Esophagus (tissue), 2 donors: Measurements from ENCODE around the gene SERPINB12. TPM values are rescaled to one million over a fixed set of nuclear protein-coding genes. Genes with fewer than 3 reads are reported as not detected.
A peak's percentile ranks its signal among the peaks of the same experiment; 100 is the strongest.

Experiments
- H3K27ac ChIP-seq, 2 donors: one replicate each; pipeline ENCODE4 v1.5.1; 2013; ENCODE audit warnings: low read depth in 2 of 2, mild to moderate bottlenecking in 2 of 2, inconsistent platforms in 1 of 2, low read length in 1 of 2, moderate library complexity in 1 of 2
- H3K27me3 ChIP-seq, 2 donors: one replicate each; pipeline ENCODE4 v1.6.1; 2013; ENCODE audit warnings: low read length in 2 of 2, control low read depth in 1 of 2, mild to moderate bottlenecking in 1 of 2; ENCODE audit not compliant: insufficient read depth in 2 of 2, control insufficient read depth in 1 of 2
- H3K36me3 ChIP-seq, 2 donors: one replicate each; pipeline ENCODE4 v1.6.1; 2013; ENCODE audit warnings: low read length in 1 of 2; ENCODE audit not compliant: control insufficient read depth in 2 of 2, insufficient read depth in 2 of 2
- H3K4me1 ChIP-seq, 2 donors: one replicate each; pipeline ENCODE4 v1.6.1; 2013; ENCODE audit warnings: low read length in 1 of 2; ENCODE audit not compliant: control insufficient read depth in 2 of 2, insufficient read depth in 2 of 2
- H3K4me3 ChIP-seq, 2 donors: one replicate each; pipeline ENCODE4 v1.5.1; 2013; ENCODE audit warnings: low read length in 2 of 2, mild to moderate bottlenecking in 2 of 2, low read depth in 1 of 2, moderate library complexity in 1 of 2
- H3K9me3 ChIP-seq, 2 donors: one replicate each; pipeline ENCODE4 v1.6.1; 2013; ENCODE audit warnings: mild to moderate bottlenecking in 2 of 2, low read depth in 1 of 2, low read length in 1 of 2, moderate library complexity in 1 of 2; ENCODE audit not compliant: control insufficient read depth in 2 of 2, insufficient read depth in 1 of 2
- WGBS, 2 donors: extraction: QIAGEN DNeasy Blood & Tissue Kit; methylation state at CpG; one replicate each; pipeline ENCODE4 v1.1.7; 2013; 5-methylcytosine and 5-hydroxymethylcytosine counted together
- polyA plus RNA-seq, 2 donors: library from polyadenylated mRNA; stranded (reverse); fragments of 200-250 nt; gene quantifications; one replicate each; pipeline ENCODE4 v1.2.3, GENCODE V29; 2013
- donor health status: healthy with polysubstance abuse.
- donor health status: Bipolar disorder and iron deficiency.

Gene SERPINB12, protein sequence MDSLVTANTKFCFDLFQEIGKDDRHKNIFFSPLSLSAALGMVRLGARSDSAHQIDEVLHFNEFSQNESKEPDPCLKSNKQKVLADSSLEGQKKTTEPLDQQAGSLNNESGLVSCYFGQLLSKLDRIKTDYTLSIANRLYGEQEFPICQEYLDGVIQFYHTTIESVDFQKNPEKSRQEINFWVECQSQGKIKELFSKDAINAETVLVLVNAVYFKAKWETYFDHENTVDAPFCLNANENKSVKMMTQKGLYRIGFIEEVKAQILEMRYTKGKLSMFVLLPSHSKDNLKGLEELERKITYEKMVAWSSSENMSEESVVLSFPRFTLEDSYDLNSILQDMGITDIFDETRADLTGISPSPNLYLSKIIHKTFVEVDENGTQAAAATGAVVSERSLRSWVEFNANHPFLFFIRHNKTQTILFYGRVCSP
- polyA plus RNA-seq, result 1 to 10 TPM in 1 of 2 donors, under 1 TPM in 1; 0.16 to 1.4 TPM

DNA sequence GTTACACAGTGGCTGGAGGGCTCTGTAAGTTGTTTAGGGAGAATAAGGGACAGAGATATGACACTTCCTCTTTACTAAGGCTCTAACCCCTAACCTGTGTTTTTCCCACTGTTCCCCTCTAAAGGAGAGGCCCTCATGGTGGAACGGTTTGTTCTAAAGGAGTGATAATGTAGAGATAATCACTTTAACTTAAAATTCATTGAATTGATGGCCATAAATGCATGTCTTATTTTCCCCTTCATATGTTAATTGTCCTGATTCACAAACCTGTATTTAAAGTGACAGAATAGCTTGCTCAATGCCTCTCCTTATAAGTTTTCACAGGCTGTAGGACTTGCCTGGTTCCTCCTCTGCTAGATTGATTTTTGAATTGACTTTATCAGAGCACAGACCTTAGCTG lies at the start of gene SERPINB12:
Gene SERPINB12 (plus strand): TSS at position 301 of the 400 bp plus-strand sequence. CDS start 13,791 bp downstream, outside the sequence.
- Histone ChIP-seq H3K27me3 (no peaks in the 10 kb centered on the region), H3K4me1 (no peaks in the 10 kb centered on the region), H3K4me3 (no peak within 1 kb of the TSS), H3K9me3 (no peaks in the 10 kb centered on the region), H3K36me3 (no peaks in the 10 kb centered on the region), H3K27ac (no peak within 1 kb of the TSS)
- 72 to 92% methylated on average over 1 of the region's 1 CpG for WGBS, 2 donors

DNA sequence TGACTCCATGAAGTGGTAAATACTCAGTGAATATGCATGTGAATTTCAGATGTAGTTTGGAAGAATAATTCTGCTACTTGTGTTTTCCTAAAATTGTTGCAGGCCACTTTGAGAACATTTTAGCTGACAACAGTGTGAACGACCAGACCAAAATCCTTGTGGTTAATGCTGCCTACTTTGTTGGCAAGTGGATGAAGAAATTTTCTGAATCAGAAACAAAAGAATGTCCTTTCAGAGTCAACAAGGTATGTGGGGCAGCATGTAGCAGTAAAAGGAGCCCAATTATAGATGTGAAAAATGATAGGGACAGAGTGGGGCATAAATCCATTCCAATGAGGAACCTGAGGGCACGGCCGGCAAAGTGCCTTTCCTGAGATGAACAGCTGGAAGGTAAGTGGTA lies 49.3 kb upstream of the SERPINB12 start:
- H3K4me3 ChIP-seq, result no peak overlapping the region
- no peak overlapping the region for H3K27ac ChIP-seq
- H3K9me3 ChIP-seq, result no peaks in the 10 kb centered on the region
- H3K4me1 ChIP-seq, result no peaks in the 10 kb centered on the region
- H3K27me3 ChIP-seq, result no peaks in the 10 kb centered on the region
- peaks cover 3 to 20% of the 10 kb centered on the region in 2 donors for H3K36me3 ChIP-seq
- WGBS, 2 donors, result 72 to 77% methylated on average over 3 of the region's 3 CpGs

DNA sequence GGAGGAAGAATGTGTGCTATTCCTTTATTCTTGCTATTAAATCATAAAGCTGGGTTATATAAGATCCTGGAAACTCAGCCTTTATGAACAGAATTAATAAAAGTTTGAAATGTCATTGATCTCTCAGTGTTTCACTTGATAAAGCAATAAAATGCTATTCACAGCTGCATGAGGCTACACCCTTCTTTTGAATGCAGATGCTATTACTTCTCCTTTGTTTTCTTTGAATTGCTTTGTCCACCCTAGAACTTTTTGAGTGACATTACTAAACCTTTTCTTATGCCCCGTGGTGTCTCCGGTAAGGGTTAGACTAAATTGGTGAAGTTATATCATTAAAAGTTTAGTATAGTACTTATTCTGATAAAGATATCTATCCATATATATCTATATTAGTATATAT lies 46.5 kb upstream of the SERPINB12 start:
- H3K36me3 ChIP-seq, result peaks cover 0 to 20% of the 10 kb centered on the region in 2 donors
- no peaks in the 10 kb centered on the region for H3K27me3 ChIP-seq
- H3K4me3 ChIP-seq, result no peak overlapping the region
- H3K9me3 ChIP-seq, result no peaks in the 10 kb centered on the region
- 83 to 87% methylated on average over 2 of the region's 2 CpGs for WGBS, 2 donors
- no peaks in the 10 kb centered on the region for H3K4me1 ChIP-seq
- H3K27ac ChIP-seq, result no peak overlapping the region

DNA sequence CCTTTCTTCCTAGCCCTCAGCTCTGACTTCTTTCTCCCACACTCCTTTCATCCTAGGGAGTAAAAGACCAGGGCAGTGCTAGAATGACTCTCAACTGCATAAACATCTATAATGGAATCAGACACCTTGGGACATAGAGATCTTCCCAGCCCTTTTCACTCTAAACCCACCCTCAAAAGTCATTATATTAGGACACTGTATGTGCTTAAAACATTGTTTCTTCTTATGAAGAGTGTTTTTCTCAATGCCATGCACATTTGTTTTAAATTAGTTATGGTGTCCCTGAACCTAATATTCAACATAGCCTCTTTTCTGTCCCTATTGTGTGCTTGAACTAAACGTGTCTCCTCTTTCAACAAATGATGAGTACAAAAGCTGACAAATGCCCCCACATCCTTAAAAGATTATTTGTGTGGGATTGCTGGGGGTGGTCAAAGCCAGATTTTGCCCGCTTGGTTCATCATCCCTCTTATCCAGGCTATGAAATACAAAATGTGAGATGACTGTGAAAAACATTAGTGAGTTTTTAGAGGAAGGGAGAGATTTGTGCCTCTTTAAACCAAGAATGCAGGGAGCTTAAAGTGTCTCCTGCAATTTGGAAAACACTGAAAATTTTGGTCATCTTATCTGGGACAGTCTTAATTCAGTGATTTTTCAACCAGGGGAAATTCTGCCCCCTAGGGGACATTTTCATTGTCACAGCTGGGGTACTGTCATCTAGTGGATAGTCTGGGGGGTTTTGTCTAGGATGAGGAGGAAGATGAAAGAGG lies 36.4 kb upstream of the SERPINB12 start:
- no peaks in the 10 kb centered on the region for H3K4me1 ChIP-seq
- no peaks in the 10 kb centered on the region for H3K9me3 ChIP-seq
- no peak overlapping the region for H3K27ac ChIP-seq
- WGBS, 2 donors, result 33 to 61% methylated on average over 2 of the region's 2 CpGs
- no peaks in the 10 kb centered on the region for H3K27me3 ChIP-seq
- peaks cover 0 to 2% of the 10 kb centered on the region in 2 donors for H3K36me3 ChIP-seq
- no peak overlapping the region for H3K4me3 ChIP-seq

DNA sequence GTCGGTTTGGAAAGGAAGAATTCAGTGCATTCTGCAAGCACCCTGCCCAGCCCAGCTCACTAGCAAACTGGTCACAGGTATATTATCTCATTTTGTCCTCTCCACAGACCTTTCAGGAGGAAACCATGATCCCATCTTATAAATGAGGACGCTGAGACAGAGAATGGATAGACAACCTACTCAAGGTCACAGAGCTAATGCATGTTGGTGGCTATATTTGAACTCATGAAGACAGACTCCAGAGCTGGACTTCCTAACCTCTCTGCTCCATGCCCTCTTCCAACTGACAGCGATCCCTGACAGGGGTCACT lies 35.9 kb upstream of the SERPINB12 start:
- no peaks in the 10 kb centered on the region for H3K9me3 ChIP-seq
- no peaks in the 10 kb centered on the region for H3K4me1 ChIP-seq
- H3K36me3 ChIP-seq, result peaks cover 0 to 2% of the 10 kb centered on the region in 2 donors
- H3K27ac ChIP-seq, result no peak overlapping the region
- no peak overlapping the region for H3K4me3 ChIP-seq
- WGBS, 2 donors, result 42 to 64% methylated on average over 3 of the region's 3 CpGs
- H3K27me3 ChIP-seq, result no peaks in the 10 kb centered on the region

DNA sequence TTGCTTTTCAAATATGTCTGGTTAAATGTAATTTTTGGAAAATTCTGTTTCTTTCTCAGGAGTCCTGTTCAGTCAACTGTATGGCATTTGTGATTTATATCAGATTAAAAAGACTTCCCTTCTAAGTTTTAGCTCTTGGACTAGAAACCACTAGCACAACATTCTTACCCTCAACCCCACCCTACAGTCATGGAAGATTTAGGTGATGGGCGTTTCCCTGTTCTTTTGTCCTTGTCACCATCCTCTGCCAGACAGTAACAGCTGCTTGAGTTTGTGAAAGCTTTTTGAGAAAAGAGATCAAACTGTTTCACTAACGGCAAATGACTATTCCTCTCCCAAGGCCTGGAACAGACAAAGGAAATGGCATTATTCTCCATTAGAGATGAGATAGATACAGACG lies 33.6 kb upstream of the SERPINB12 start:
- Histone ChIP-seq H3K9me3 (no peaks in the 10 kb centered on the region), H3K27me3 (no peaks in the 10 kb centered on the region), H3K4me3 (no peak overlapping the region), H3K27ac (peak overlapping the region in 1 of 2 donors; percentile 37), H3K36me3 (peaks cover 0 to 2% of the 10 kb centered on the region in 2 donors), H3K4me1 (no peaks in the 10 kb centered on the region)
- WGBS, 2 donors, result 18 to 33% methylated on average over 3 of the region's 3 CpGs

DNA sequence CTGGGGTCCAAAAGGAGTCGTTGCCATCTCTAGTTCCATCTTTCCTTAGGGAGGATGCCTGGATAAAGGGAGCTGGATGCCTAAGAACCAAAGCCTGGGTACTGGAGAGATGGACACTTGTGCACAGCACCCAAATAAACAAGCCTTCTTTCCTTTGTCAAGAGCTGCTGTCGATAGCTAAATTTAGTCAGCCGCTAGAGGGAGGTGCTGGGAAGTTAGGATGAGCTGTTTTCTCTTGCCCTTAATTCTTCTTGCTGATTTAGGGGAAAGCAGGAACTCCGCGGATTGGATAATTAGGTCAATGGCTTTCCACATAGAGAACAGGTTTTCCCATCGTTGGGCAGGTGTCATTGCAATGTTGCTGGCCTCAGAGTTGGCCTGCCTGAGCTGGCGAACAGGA lies 30.9 kb upstream of the SERPINB12 start:
- Histone ChIP-seq H3K27ac (no peak overlapping the region), H3K4me1 (no peaks in the 10 kb centered on the region), H3K4me3 (no peak overlapping the region), H3K27me3 (no peaks in the 10 kb centered on the region), H3K36me3 (no peaks in the 10 kb centered on the region), H3K9me3 (no peaks in the 10 kb centered on the region)
- 28 to 34% methylated on average over 7 of the region's 7 CpGs for WGBS, 2 donors

DNA sequence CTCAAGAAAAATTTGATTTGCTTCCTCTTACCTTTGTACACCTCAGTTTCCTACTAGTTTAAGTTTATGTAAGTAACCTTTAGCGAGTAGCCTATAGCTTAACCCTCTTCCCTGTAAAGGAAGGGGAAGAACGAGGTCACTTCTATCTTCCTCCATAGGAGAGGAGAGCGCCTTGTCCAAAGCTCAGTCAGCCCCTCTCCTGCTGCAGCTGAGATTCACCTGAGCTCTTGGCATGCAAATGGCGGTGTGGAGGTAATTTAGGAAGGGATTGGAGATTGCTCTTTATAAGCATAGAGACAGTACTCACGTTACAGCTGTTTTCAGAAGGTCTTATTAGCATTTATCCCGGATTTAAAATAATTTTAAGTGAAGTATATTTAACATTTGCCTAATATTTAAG lies 27.8 kb upstream of the SERPINB12 start:
- Histone ChIP-seq H3K27ac (no peak overlapping the region), H3K4me1 (no peaks in the 10 kb centered on the region), H3K36me3 (no peaks in the 10 kb centered on the region), H3K27me3 (no peaks in the 10 kb centered on the region), H3K4me3 (no peak overlapping the region), H3K9me3 (no peaks in the 10 kb centered on the region)
- 73 to 74% methylated on average over 6 of the region's 6 CpGs for WGBS, 2 donors

DNA sequence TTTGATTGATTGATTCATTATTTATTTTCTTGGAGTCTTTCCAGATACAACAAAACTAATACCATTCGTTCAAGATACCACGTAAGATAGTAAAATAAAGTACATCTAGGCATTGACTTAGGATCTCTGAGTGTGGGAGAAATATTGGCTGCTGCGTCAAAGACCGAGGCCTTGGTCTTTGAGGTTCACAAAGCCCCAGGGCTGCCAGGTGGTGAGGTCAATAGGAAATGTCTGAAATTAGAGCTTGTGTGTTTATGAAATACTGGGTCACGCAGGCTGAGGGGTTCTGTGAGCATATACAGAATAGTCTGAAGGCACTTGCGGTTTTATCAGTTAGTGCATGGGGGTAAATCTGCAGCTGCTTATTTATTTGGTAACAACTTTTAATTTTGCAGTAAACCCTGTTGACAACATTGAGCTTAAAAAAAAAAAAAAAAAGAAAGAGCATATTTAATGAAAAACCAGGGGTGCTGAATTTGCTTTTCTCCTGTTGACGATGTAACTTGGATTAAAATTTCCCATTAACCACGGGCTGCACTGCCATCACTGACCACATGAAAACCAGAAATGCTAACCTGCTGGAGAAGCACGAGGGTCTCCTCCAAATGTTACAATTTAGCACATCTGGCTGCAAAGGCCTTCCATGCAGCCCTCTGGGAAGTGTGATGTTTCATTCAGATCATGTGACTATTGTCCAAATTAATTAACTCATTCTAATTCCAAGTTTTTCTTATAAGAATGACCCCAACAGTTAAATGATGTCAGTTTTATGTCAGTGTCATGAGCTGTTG lies 27.1 kb upstream of the SERPINB12 start:
- Histone ChIP-seq H3K9me3 (no peaks in the 10 kb centered on the region), H3K27ac (no peak overlapping the region), H3K27me3 (no peaks in the 10 kb centered on the region), H3K4me1 (no peaks in the 10 kb centered on the region), H3K36me3 (no peaks in the 10 kb centered on the region), H3K4me3 (no peak overlapping the region)
- 61 to 64% methylated on average over 9 of the region's 9 CpGs for WGBS, 2 donors
